ENCODE data around the gene CDC16.
"Not testable (repeated sequence)": the region's sequence is repeated elsewhere in the genome, so short reads cannot be mapped to it uniquely, and the experiment has no call there.

The CDC16 gene
- total RNA-seq, result 51.6 to 65.2 (median 55.5) reads per million in 4 experiments

DNA sequence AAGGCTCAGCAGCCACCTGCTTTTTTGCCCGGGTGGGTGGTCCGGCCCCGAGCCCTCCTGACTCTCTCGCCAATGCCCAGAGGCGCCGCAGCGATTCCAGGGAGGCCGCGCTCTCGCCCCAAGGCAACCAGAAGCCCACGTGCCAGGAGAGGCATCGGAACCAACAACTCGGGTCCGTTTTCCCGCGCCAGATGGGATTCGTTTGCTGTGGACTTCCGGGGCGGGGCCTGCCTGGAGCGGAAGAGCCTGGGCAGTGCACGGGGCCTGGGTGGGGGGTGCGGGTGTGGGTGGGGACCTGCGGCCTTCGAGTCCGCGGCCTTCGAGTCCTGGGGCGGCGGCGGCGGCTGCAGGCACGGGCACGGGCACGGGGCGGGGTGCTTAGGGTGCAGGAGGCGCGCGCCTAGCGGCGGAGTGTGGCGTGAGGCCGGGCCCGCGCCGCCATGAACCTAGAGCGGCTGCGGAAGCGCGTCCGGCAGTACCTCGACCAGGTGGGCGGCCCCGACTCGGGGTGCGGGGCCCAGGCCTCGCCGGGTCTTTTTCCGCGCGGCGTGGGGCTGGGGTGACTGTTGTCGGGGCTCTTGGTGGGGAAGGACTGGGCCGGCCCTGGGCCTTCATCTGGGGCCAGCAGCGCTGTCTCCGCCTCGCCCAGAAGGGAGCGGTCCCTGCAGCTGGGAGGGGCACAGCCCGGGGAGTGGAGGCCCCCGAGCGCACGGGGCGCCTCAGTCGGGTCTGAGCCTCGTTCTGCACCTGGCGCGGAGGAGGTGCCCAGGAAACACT is at the start of gene CDC16:
TSS of gene CDC16 (plus strand) at position 253 of the 777 bp plus-strand sequence. CDS start at position 441, 188 bp downstream.
- DNase-seq, result peak; percentile 60

GRCh38 chr13:114185182-114185971 is 49.3 kb upstream of the CDC16 start:
- no peak for DNase-seq

GRCh38 chr13:114194853-114195252 is 39.8 kb upstream of the CDC16 start:
- DNase-seq, result no peak

GRCh38 chr13:114196629-114197028 is 38.1 kb upstream of the CDC16 start:
- DNase-seq, result no peak

- no peak for DNase-seq
Measured at GRCh38 chr13:114198556-114198955, 36.1 kb upstream of the CDC16 start.

DNA sequence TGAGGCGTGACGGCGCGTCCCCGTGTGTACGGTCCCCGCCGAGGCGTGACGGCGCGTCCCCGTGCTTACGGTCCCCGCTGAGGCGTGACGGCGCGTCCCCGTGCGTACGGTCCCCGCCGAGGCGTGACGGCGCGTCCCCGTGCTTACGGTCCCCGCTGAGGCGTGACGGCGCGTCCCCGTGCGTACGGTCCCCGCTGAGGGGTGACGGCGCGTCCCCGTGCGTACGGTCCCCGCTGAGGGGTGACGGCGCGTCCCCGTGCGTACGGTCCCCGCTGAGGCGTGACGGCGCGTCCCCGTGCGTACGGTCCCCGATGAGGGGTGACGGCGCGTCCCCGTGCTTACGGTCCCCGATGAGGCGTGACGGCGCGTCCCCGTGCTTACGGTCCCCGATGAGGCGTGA is 35.2 kb upstream of the CDC16 start:
- DNase-seq, result not testable (repeated sequence)

DNA sequence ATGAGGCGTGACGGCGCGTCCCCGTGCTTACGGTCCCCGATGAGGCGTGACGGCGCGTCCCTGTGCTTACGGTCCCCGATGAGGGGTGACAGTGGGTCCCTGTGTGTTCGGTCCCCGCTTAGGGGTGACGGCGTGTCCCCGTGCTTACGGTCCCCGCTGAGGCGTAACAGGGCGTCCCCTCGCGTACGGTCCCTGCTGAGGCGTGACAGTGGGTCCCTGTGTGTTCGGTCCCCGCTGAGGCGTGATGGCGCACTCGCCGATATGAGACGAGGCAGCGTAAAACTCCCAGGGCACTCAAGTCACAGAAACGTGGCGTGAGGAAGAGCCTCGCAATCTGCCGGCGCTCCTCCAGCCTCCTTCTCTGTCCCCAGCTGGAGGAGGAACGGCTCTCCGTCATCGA is 34.7 kb upstream of the CDC16 start:
- no peak for DNase-seq

- DNase-seq, result no peak
Measured at GRCh38 chr13:114200399-114200911, 34.2 kb upstream of the CDC16 start.

DNA sequence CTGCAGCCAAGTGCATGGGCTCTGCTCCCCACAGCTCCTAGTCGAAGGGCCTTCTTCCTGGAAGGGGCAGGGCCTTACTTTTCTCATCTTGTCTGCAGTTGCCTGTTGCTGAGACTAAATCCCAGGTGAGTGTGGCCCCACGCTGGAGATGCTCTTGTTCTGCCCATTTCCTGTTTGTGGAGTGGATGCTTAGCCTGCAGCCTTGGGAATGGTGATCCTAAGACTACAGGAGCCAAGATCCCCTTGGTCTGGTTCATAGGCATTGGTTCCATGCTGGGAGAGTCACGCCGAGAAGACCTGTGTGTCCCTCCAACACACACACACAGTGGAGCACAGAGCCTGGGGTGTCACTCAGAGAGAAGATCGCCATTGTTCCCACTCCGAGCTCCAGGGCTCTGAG is 32.1 kb upstream of the CDC16 start:
- no peak for DNase-seq

DNA sequence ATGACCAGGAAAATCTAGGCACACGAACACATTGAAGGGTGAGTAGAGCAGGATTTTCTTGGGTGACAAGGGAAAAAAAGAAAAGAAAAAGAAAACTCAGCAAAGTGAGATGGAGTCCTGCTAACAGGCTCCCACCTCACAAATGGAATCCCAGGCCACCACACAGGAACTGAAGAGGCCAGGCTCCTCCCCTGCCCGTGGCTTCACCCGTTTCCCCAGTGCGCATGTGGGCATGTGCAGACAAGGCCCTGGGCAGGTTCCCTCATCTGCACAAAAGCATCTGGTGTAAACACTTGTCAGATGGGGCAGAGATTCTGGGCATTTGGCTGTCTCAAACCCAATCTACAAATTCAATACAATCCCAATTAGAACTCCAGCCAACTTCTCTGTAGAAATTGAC is 31.2 kb upstream of the CDC16 start:
- no peak for DNase-seq

- DNase-seq, result no peak
Measured at GRCh38 chr13:114204894-114205293, 29.8 kb upstream of the CDC16 start.

DNA sequence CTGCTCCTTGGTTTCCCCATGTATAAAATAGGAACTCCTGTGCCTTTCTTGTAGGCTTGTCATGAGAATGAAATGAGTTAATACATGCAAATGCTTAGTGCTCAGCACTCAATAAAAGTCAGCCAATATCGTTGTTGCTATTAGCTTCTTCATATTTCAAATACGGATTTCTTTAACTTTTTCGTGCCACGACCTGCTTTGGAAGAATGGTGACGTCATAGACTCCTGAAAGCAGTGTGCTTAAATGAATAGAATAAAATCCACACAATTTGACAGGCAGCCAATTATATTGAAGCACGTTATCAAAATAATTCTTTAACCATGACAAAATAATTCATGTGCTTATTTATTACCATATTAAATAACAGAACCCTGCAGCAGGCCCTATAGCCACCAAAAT is 26.6 kb upstream of the CDC16 start:
- no peak for DNase-seq

DNA sequence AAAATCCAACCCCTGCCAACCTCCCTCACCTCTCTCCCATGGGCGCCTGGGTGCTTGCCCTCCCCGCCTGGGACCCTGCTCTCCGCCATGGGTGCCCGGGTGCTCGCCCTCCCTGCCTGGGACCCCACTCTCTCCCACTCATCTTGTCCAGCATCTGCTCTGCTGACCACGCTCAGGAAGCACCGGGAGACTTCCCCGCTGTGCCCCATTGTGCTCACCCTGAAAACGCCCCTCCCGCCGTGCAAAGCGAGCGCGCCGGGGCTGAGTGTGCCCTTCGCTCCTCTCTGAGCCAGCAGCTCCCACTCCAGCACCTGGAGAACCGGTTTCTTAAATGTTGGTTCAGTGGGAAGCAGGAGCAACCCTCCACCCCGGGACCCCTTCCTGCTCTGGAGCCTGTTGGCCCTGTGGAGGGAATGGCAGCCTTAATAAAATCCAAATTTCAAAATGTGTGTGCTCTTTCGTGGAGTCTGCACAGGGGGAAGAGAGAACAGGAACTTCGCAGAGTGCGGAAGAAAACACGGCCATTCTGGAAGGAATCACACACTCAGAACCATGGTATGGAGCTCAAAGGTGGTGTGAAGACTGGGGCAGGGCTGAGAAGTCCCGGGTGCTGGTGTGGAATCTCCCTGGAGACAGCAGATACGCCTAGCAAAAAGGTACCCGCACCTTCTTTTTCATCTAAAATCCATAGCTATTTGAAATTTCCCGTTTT is 23.1 kb upstream of the CDC16 start:
- DNase-seq, result no peak

DNA sequence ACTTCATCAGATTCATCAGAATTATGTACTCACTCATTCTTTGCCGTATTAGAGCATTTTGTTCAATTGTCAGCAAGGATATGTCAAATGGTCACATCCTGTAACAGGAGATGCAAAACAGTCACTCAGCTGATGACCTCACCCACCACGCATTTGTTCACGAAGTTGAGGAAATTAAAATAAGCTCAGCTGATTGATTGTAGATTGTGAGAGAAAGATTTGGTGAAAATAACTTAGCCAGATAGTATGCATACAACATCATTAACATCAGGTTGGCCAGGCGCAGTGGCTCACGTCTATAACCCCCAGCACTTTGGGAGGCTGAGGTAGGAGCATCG is 22.6 kb upstream of the CDC16 start:
- DNase-seq, result no peak

- DNase-seq, result no peak
Measured at GRCh38 chr13:114213980-114214379, 20.7 kb upstream of the CDC16 start.

DNA sequence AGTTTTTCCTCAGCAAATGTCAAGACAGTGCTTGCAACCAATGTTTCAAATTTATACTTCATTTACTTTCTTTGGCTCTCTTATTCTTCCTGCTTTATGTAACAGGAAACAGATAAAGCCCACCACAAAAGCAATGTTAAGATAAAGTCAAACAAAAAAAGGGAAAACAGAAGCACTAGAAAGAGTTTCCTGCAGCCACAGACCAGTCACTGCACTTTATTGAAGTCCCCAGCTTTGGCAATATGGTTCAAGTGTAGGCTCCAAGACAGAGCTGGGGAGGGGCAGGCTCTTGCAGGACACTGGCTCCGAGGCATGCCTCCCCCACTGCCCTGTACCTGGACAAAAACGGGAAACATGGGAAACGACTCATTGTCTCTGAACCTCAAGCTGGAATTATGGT is 15.3 kb upstream of the CDC16 start:
- no peak for DNase-seq

- DNase-seq, result no peak
Measured at GRCh38 chr13:114222461-114222968, 12.2 kb upstream of the CDC16 start.

DNA sequence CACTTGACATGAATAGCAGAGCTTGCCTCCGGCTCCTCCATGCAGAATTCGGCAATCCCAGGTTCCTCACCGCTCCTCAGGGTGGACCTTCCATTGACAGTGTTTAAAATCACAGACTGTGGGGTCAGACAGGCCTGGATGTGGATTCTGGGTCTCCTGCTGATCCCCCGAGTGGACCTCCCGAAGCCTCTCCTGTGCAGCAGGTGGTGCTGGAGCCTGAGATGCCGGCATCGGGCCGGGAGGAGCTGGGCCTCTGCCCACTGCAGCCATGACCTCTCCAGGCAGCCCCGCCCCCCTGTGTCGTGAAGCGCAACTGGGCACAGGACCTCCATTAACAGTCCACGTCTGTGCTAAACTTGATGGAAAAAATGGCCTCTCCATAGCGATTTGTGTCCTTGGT is 10.5 kb upstream of the CDC16 start:
- no peak for DNase-seq

DNA sequence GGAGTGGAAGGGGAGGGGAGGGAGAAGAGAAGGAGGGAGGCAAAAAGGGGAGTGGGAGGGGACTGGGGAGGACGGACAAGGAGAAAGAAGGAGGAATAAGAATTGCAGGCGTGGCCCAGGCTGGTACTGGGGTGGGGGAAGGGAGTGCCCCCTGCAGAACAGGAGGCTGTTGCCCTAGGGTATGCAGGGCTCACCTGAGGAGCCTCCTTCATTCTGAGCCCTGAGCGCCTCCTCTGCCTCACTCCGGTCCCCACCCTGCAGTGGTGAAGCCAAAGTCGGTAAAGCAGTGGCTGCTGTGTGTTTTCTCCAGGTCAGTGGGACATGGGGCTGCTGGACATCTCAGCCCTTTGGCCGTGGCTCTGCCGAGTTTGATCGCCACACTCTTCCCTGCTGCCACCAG is 9.1 kb upstream of the CDC16 start:
- DNase-seq, result no peak

- no peak for DNase-seq
Measured at GRCh38 chr13:114226088-114226487, 8.6 kb upstream of the CDC16 start.

DNA sequence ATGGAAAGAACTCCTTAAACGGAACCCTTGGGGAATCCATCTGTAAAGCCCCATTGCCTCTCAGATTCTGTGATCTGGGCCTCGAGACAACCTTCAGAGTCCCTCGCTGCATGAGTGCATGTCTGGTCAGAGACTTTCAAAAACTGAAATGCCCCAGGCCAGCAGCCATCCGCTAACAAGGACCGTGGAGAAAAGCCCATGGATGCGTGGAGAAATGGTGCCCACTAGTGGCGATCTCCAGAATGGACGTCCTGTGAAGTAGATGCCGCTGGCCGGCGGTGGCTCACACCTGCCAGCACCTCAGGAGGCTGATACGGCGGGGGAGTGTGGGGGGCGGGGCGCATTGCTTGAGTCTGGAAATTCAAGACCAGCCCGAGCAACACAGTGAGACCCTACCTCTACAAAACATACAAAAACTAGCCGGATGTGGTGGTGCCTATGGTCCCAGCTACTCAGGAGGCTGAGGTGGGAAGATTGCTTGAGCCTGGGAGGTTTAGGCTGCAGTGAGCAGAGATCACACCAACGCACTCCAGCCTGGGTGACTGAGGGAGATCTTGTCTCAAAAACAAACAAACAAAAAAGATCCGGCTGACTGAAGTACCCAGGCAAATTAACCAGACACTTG is 7.9 kb upstream of the CDC16 start:
- DNase-seq, result peak; percentile 73

- no peak for DNase-seq
Measured at GRCh38 chr13:114227528-114227927, 7.2 kb upstream of the CDC16 start.

DNA sequence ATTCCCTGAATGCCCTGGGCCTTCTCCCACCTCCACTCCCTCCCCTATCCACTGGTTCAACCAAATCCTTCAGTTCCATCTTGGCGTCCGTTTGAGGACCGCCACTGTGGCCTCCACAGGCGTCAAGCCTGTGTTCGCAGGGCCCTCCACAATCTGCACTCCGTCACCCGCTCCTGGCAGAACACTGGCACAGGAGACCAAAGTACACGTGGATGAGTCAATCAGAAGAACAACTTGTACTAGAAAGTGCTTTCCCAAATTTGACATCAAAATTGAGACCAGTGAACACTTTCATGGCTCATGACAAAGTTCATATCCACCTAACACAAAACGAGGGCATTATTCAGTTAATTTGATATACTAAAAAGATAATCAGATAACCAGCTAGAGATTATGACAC is 6.5 kb upstream of the CDC16 start:
- no peak for DNase-seq

Measured in effector CD8-positive, alpha-beta T cell (primary cell).